Measurements from ENCODE around the gene ABCC11. TPM values are rescaled to one million over a fixed set of nuclear protein-coding genes. Genes with fewer than 3 reads are reported as not detected.

ABCC11 gene
- total and polyA plus RNA-seq, 2 of the 13 experiments (the other 11 are each of a cell fraction or from before 2014, with no cell fraction given), result 1.0 to 1.4 TPM

- TF ChIP-seq, protein P1, sequence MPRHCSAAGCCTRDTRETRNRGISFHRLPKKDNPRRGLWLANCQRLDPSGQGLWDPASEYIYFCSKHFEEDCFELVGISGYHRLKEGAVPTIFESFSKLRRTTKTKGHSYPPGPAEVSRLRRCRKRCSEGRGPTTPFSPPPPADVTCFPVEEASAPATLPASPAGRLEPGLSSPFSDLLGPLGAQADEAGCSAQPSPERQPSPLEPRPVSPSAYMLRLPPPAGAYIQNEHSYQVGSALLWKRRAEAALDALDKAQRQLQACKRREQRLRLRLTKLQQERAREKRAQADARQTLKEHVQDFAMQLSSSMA (CRISPR knock-in tag; IDR thresholded peaks at IDR 0.05), result no peak
- no peak for TF ChIP-seq POLR2AphosphoS5 (IDR thresholded peaks at IDR 0.05; ENCODE audit: low read depth, low read length)
- no peak for TF ChIP-seq NBN (conservative IDR thresholded peaks at IDR 0.05)
- TF ChIP-seq, protein P2, sequence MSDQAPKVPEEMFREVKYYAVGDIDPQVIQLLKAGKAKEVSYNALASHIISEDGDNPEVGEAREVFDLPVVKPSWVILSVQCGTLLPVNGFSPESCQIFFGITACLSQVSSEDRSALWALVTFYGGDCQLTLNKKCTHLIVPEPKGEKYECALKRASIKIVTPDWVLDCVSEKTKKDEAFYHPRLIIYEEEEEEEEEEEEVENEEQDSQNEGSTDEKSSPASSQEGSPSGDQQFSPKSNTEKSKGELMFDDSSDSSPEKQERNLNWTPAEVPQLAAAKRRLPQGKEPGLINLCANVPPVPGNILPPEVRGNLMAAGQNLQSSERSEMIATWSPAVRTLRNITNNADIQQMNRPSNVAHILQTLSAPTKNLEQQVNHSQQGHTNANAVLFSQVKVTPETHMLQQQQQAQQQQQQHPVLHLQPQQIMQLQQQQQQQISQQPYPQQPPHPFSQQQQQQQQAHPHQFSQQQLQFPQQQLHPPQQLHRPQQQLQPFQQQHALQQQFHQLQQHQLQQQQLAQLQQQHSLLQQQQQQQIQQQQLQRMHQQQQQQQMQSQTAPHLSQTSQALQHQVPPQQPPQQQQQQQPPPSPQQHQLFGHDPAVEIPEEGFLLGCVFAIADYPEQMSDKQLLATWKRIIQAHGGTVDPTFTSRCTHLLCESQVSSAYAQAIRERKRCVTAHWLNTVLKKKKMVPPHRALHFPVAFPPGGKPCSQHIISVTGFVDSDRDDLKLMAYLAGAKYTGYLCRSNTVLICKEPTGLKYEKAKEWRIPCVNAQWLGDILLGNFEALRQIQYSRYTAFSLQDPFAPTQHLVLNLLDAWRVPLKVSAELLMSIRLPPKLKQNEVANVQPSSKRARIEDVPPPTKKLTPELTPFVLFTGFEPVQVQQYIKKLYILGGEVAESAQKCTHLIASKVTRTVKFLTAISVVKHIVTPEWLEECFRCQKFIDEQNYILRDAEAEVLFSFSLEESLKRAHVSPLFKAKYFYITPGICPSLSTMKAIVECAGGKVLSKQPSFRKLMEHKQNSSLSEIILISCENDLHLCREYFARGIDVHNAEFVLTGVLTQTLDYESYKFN (CRISPR knock-in tag; conservative IDR thresholded peaks at IDR 0.05), result 0 out of 2 replicates have a peak, but pooled peaks have one; percentile 41
- TF ChIP-seq ZSCAN31 (CRISPR knock-in tag; IDR thresholded peaks at IDR 0.05; ENCODE audit: low read depth), result no peak
- no peak for TF ChIP-seq WIZ (CRISPR knock-in tag; IDR thresholded peaks at IDR 0.05)
- no peak for TF ChIP-seq AKNA (CRISPR knock-in tag; IDR thresholded peaks at IDR 0.05; ENCODE audit: borderline replicate concordance)
- TF ChIP-seq, protein P3, sequence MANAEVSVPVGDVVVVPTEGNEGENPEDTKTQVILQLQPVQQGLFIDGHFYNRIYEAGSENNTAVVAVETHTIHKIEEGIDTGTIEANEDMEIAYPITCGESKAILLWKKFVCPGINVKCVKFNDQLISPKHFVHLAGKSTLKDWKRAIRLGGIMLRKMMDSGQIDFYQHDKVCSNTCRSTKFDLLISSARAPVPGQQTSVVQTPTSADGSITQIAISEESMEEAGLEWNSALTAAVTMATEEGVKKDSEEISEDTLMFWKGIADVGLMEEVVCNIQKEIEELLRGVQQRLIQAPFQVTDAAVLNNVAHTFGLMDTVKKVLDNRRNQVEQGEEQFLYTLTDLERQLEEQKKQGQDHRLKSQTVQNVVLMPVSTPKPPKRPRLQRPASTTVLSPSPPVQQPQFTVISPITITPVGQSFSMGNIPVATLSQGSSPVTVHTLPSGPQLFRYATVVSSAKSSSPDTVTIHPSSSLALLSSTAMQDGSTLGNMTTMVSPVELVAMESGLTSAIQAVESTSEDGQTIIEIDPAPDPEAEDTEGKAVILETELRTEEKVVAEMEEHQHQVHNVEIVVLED (CRISPR knock-in tag; IDR thresholded peaks at IDR 0.05; ENCODE audit: borderline replicate concordance), result no peak
- no peak for TF ChIP-seq ZNF18 (CRISPR knock-in tag; IDR thresholded peaks at IDR 0.05; ENCODE audit: insufficient replicate concordance)
- no peak for TF ChIP-seq HES4 (CRISPR knock-in tag; IDR thresholded peaks at IDR 0.05; ENCODE audit: borderline replicate concordance)
- TF ChIP-seq ZNF672 (CRISPR knock-in tag; IDR thresholded peaks at IDR 0.05), result no peak
- no peak for TF ChIP-seq ZNF577 (CRISPR knock-in tag; IDR thresholded peaks at IDR 0.05; ENCODE audit: borderline replicate concordance, low read depth)
- TF ChIP-seq ZNF569 (CRISPR knock-in tag; IDR thresholded peaks at IDR 0.05; ENCODE audit: borderline replicate concordance), result no peak
- TF ChIP-seq ZNF17 (CRISPR knock-in tag; IDR thresholded peaks at IDR 0.05), result no peak
- TF ChIP-seq ZNF441 (CRISPR knock-in tag; IDR thresholded peaks at IDR 0.05; ENCODE audit: borderline replicate concordance), result no peak
- TF ChIP-seq ZNF180 (CRISPR knock-in tag; IDR thresholded peaks at IDR 0.05; ENCODE audit: borderline replicate concordance, low read depth), result no peak
These were observed 11.1 kb downstream of the ABCC11 start (continued) for GRCh38 chr16:48236286-48236685.

All from HepG2 (cell line).